ENCODE results near the gene PPP1R13B.

- TF ChIP-seq GATA2 (CRISPR knock-in tag; IDR thresholded peaks at IDR 0.05): no peak
- no peak for TF ChIP-seq CTCF (IDR thresholded peaks at IDR 0.05)
- no peak for TF ChIP-seq POLR2AphosphoS5 (IDR thresholded peaks at IDR 0.05; ENCODE audit: low read depth, low read length)
- TF ChIP-seq RAD21 (IDR thresholded peaks at IDR 0.05; ENCODE audit: low read length): no peak
- TF ChIP-seq YY1 (IDR thresholded peaks at IDR 0.05; ENCODE audit: low read depth): no peak
- no peak for TF ChIP-seq SMC3 (IDR thresholded peaks at IDR 0.05; ENCODE audit: low read depth, low read length)
These were observed 13.7 kb downstream of the PPP1R13B start for GRCh38 chr14:103833711-103834110.
